B cell (primary cell): Measurements from ENCODE around the gene STAU1. TPM values are rescaled to one million over a fixed set of nuclear protein-coding genes. Genes with fewer than 3 reads are reported as not detected.
"Not testable (repeated sequence)": the region's sequence is repeated elsewhere in the genome, so short reads cannot be mapped to it uniquely, and the experiment has no call there.

Experiments used
- ATAC-seq: fragments of 200-7000 bp; cut with Tn5 transposase; one replicate; pipeline ENCODE4 v1.10.0; 2021; ENCODE audit warnings: low read depth, mild to moderate bottlenecking, moderate number of reproducible peaks, moderate library complexity
- CTCF ChIA-PET: fragments of 350-600 bp; sonication (Branson Sonifier 250); formaldehyde crosslinking; loops from one replicate; lab custom pipeline; 2021; ENCODE audit warnings: antibody characterized with exemption, inconsistent platforms; lab: Charles Lee
- POLR2A ChIA-PET: fragments of 350-600 bp; sonication (Branson Sonifier 250); formaldehyde crosslinking; loops from one replicate; lab custom pipeline; 2021; ENCODE audit warnings: antibody characterized with exemption; lab: Charles Lee
- DNase-seq: peaks from one replicate; pipeline ENCODE4 v3.0.0; 2013
- H2AFZ ChIP-seq: 2 replicates; pipeline ENCODE4 v1.6.1; 2012; ENCODE audit warnings: mild to moderate bottlenecking, low read depth, low read length; ENCODE audit not compliant: insufficient read depth, poor library complexity, severe bottlenecking
- H3K27ac ChIP-seq, 2 donors: 1 replicate in 1 of 2; 2 replicates in 1 of 2; pipeline ENCODE4 v1.5.1; 2012 to 2013; ENCODE audit warnings: low read length in 2 of 2, mild to moderate bottlenecking in 2 of 2, moderate library complexity in 1 of 2
- H3K27me3 ChIP-seq, 4 experiments: fragments of 200-600 bp in 1 of 4; sonication (generic) in 1 of 4; replicated peaks in 1 of 4; 1 replicate in 2 of 4; 2 replicates in 2 of 4; pipeline versions ENCODE4 v1.6.1 to v1.7.0; 2013 to 2016; ENCODE audit warnings: low read length in 3 of 4, mild to moderate bottlenecking in 2 of 4, mixed read lengths in 1 of 4, moderate library complexity in 1 of 4; ENCODE audit not compliant: insufficient read depth in 4 of 4, control insufficient read depth in 3 of 4; ENCODE audit errors: control extremely low read depth in 1 of 4
- H3K36me3 ChIP-seq, 2 experiments: replicated peaks in 1 of 2; 1 replicate in 1 of 2; 2 replicates in 1 of 2; pipeline versions ENCODE4 v1.6.1 to v1.7.1; 2013; ENCODE audit warnings: low read length in 1 of 2; ENCODE audit not compliant: insufficient read depth in 2 of 2, control insufficient read depth in 1 of 2; ENCODE audit errors: control extremely low read depth in 1 of 2, extremely low read depth in 1 of 2
- H3K4me1 ChIP-seq, 2 donors: fragments of 200-600 bp in 1 of 2; sonication (generic) in 1 of 2; 1 replicate in 1 of 2; 2 replicates in 1 of 2; pipeline versions ENCODE4 v1.5.1 to v1.6.1; 2013 to 2017; ENCODE audit warnings: low read length in 2 of 2; ENCODE audit not compliant: control insufficient read depth in 2 of 2, insufficient read depth in 2 of 2
- H3K4me2 ChIP-seq: replicated peaks from 2 replicates; pipeline ENCODE3; 2012; ENCODE audit warnings: mild to moderate bottlenecking, low read depth, low read length; ENCODE audit not compliant: poor library complexity, severe bottlenecking
- H3K4me3 ChIP-seq, 5 experiments: fragments of 200-600 bp in 1 of 5; sonication (generic) in 1 of 5; 1 replicate in 3 of 5; 2 replicates in 2 of 5; pipeline versions ENCODE4 v1.5.1 to v1.7.0; 2011 to 2016; ENCODE audit warnings: low read length in 4 of 5, mild to moderate bottlenecking in 4 of 5, low read depth in 2 of 5, control low read depth in 1 of 5, moderate library complexity in 1 of 5; ENCODE audit not compliant: insufficient read depth in 1 of 5; ENCODE audit errors: control extremely low read depth in 1 of 5, extremely low read depth in 1 of 5
- H3K79me2 ChIP-seq: fragments of 200-600 bp; sonication (generic); one replicate; pipeline ENCODE4 v1.6.0; 2016; ENCODE audit warnings: low read length; ENCODE audit not compliant: control insufficient read depth, insufficient read depth
- H3K9ac ChIP-seq: fragments of 200-600 bp; sonication (generic); 2 replicates; pipeline ENCODE4 v1.6.1; 2017; ENCODE audit warnings: mild to moderate bottlenecking, low read length, moderate library complexity
- H3K9me3 ChIP-seq, 3 donors: one replicate each; pipeline versions ENCODE4 v1.6.1 to v1.7.1; 2013; ENCODE audit warnings: low read length in 2 of 3; ENCODE audit not compliant: control insufficient read depth in 2 of 3, insufficient read depth in 1 of 3; ENCODE audit errors: control extremely low read depth in 1 of 3
- H4K20me1 ChIP-seq: 2 replicates; pipeline ENCODE4 v1.6.0; 2012; ENCODE audit warnings: mild to moderate bottlenecking, low read length; ENCODE audit not compliant: insufficient read depth, control insufficient read depth, poor library complexity, severe bottlenecking
- H3K27ac Mint-ChIP-seq: one replicate; pipeline ENCODE4 v1.8.0; 2021; ENCODE audit warnings: mixed read lengths
- H3K27me3 Mint-ChIP-seq: one replicate; pipeline ENCODE4 v1.8.0; 2021; ENCODE audit warnings: mixed read lengths
- H3K4me1 Mint-ChIP-seq: one replicate; pipeline ENCODE4 v1.8.0; 2021; ENCODE audit warnings: mixed read lengths
- H3K4me3 Mint-ChIP-seq: one replicate; pipeline ENCODE4 v1.8.0; 2021; ENCODE audit warnings: mixed read lengths
- H3K9me3 Mint-ChIP-seq: one replicate; pipeline ENCODE4 v1.8.0; 2022; ENCODE audit warnings: mixed read lengths; ENCODE audit not compliant: insufficient read depth
- EZH2 ChIP-seq: IDR thresholded peaks from 2 replicates; pipeline ENCODE4 v1.6.1; 2012; ENCODE audit warnings: borderline replicate concordance, low read depth, mild to moderate bottlenecking, moderate library complexity, low read length; ENCODE audit not compliant: insufficient read depth, poor library complexity, severe bottlenecking
- WGBS: methylation state at CpG from one replicate; pipeline ENCODE4 v1.1.5; 2013; ENCODE audit warnings: missing lambda C conversion rate; ENCODE audit not compliant: insufficient coverage; 5-methylcytosine and 5-hydroxymethylcytosine counted together
- intact Hi-C: fragments of 100-400 bp; cut with micrococcal nuclease; formaldehyde crosslinking; loops from one replicate; pipeline ENCODE4 v1.10.0; 2022
- polyA plus RNA-seq: library from polyadenylated mRNA; depleted of rRNA; stranded (reverse); fragments of >200 nt; gene quantifications from 2 replicates; pipeline ENCODE4 v1.2.3, GENCODE V29; 2012
- total RNA-seq, 2 donors: library from RNA; stranded (reverse); fragments of 120-200 nt in 1 of 2; gene quantifications; 1 replicate in 1 of 2; 2 replicates in 1 of 2; pipeline versions ENCODE4 v1.2.3 to v1.2.4, GENCODE V29; 2013 to 2022
- TF ChIP-seq, protein P1 (sequence below): fragments of 200-600 bp; IDR thresholded peaks from one replicate; pipeline ENCODE4 v1.8.0; 2022; ENCODE audit warnings: antibody characterized with exemption, mild to moderate bottlenecking

The STAU1 gene
- total and polyA plus RNA-seq, 2 donors (not counting 1 experiment from before 2014, with no cell fraction given) = 15.4 to 42.9 TPM

DNA sequence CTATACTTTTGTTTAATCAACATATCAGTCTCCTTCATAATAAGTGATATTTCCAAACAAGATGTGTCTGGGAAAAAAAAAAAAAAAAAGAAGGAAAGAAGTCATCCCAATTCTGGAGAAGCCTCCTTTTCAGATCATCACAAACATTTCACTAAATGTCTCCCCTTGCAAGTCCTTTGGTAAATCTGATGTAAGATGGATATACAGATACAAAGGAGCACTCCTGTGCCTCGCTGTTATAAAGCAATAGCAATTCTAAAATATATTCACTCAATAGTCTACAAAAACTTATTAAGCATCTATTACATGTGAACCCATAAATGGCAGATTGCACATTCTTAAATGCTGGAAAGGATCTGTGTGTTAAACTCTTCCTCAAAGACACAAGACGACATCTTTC lies 17.4 kb downstream of the STAU1 start:
- POLR2A ChIA-PET = no interaction called here
- Histone ChIP-seq H3K4me3 (no peak overlapping the region), H3K4me2 (no peak overlapping the region), H2AFZ (no peak overlapping the region), H3K36me3 (peaks cover 1 to 20% of the 10 kb centered on the region in 2 experiments), H3K27ac (no peak overlapping the region), H3K9me3 (no peaks in the 10 kb centered on the region), H4K20me1 (peaks cover 41% of the 10 kb centered on the region), H3K27me3 (no peaks in the 10 kb centered on the region), H3K4me1 (peaks cover 15 to 32% of the 10 kb centered on the region in 2 donors), H3K79me2 (peaks cover 96% of the 10 kb centered on the region), H3K9ac (no peak overlapping the region)
- intact Hi-C loops = no loop called here
- Mint-ChIP-seq H3K9me3 (no peaks in the 10 kb centered on the region), H3K4me1 (peaks cover 40% of the 10 kb centered on the region), H3K4me3 (no peak overlapping the region), H3K27ac (no peak overlapping the region), H3K27me3 (no peaks in the 10 kb centered on the region)
- TF ChIP-seq, protein P1, sequence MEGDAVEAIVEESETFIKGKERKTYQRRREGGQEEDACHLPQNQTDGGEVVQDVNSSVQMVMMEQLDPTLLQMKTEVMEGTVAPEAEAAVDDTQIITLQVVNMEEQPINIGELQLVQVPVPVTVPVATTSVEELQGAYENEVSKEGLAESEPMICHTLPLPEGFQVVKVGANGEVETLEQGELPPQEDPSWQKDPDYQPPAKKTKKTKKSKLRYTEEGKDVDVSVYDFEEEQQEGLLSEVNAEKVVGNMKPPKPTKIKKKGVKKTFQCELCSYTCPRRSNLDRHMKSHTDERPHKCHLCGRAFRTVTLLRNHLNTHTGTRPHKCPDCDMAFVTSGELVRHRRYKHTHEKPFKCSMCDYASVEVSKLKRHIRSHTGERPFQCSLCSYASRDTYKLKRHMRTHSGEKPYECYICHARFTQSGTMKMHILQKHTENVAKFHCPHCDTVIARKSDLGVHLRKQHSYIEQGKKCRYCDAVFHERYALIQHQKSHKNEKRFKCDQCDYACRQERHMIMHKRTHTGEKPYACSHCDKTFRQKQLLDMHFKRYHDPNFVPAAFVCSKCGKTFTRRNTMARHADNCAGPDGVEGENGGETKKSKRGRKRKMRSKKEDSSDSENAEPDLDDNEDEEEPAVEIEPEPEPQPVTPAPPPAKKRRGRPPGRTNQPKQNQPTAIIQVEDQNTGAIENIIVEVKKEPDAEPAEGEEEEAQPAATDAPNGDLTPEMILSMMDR = no peak
- TF ChIP-seq EZH2 = no peak
- WGBS = 80% methylated on average over 1 of the region's 2 CpGs
- no peak for DNase-seq
- no peak for ATAC-seq
- CTCF ChIA-PET = no interaction called here

DNA sequence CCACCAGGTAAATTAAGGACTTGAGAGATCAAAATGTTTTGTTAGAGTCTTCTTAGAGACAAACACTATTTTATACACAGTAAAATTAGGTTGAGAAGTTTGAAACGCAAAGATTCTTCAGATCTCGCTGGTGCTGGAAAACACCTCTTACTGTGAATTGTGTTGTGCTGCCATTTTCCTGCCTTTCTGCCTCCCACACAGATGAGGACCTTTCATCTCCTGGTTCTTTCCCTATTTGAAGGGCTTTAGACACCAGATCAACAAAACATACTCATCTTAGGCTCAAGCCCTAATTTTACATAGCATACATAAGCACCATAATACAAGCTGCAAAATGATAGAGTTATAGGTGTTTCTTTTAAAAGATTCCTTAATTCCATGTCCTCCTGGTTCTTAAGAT lies 18.6 kb downstream of the STAU1 start:
- ATAC-seq (no peak), DNase-seq (no peak)
- Histone ChIP-seq H3K27ac (no peak overlapping the region), H3K36me3 (peaks cover 1 to 24% of the 10 kb centered on the region in 2 experiments), H3K4me3 (no peak overlapping the region), H3K27me3 (no peaks in the 10 kb centered on the region), H3K9me3 (no peaks in the 10 kb centered on the region), H3K9ac (no peak overlapping the region), H3K79me2 (peaks cover 94% of the 10 kb centered on the region), H3K4me2 (no peak overlapping the region), H4K20me1 (peaks cover 40% of the 10 kb centered on the region), H2AFZ (no peak overlapping the region), H3K4me1 (peaks cover 15 to 33% of the 10 kb centered on the region in 2 donors)
- Mint-ChIP-seq H3K4me1 (peaks cover 40% of the 10 kb centered on the region), H3K9me3 (no peaks in the 10 kb centered on the region), H3K27ac (peak overlapping the region; percentile 42), H3K4me3 (no peak overlapping the region), H3K27me3 (no peaks in the 10 kb centered on the region)
- CTCF ChIA-PET = no interaction called here
- intact Hi-C loops = no loop called here
- TF ChIP-seq EZH2 = no peak
- TF ChIP-seq, protein P1 = no peak
- no CpG with 5 or more reads among the region's 2 CpGs for WGBS
- POLR2A ChIA-PET = no interaction called here

DNA sequence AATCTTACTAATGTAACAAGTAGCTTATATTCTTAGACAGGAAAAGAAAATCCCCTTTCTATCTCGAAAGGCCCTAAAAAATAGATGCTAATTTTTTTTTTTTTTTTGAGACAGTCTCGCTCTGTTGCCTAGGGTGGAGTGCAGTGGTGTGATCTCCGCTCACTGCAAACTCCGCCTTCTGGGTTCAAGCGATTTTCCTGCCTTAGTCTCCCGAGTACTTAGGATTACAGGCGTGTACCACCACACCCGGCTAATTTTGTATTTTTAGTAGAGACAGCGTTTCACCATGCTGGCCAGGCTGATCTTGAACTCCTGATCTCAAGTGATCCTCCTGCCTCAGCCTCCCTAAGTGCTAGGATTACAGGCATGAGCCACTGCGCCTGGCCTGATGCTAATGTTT lies 19.3 kb downstream of the STAU1 start:
- H3K27ac ChIP-seq, H2AFZ ChIP-seq, H3K9me3 Mint-ChIP-seq, H3K4me3 Mint-ChIP-seq, H3K27me3 ChIP-seq, ATAC-seq, H3K9ac ChIP-seq, intact Hi-C loops, H3K4me2 ChIP-seq, H3K4me3 ChIP-seq, H3K27me3 Mint-ChIP-seq, DNase-seq, POLR2A ChIA-PET, H3K9me3 ChIP-seq: not testable (repeated sequence)
- peaks cover 40% of the 10 kb centered on the region for H3K4me1 Mint-ChIP-seq
- peak overlapping the region; percentile 4 for H3K27ac Mint-ChIP-seq
- 79% methylated on average over 4 of the region's 10 CpGs for WGBS
- CTCF ChIA-PET = interaction anchor here (0.6 kb wide), 1 partner anchor 53 kb away, joined by 3 read pairs; no protein-coding TSS in a partner anchor
- H3K36me3 ChIP-seq = peaks cover 1 to 24% of the 10 kb centered on the region in 2 experiments
- peaks cover 15 to 33% of the 10 kb centered on the region in 2 donors for H3K4me1 ChIP-seq
- peaks cover 94% of the 10 kb centered on the region for H3K79me2 ChIP-seq
- H4K20me1 ChIP-seq = peaks cover 40% of the 10 kb centered on the region
